GM13977 (cell line): ENCODE measurements around the gene SPACA9.

ENCODE experiments used
- DNase-seq: peaks from one replicate; pipeline ENCODE4 v3.0.0; 2012; ENCODE audit warnings: low spot score
- CTCF ChIP-seq: IDR thresholded peaks from 2 replicates; pipeline ENCODE4 v1.5.1; 2012; ENCODE audit warnings: mild to moderate bottlenecking, control low read depth; ENCODE audit not compliant: insufficient read depth; ENCODE audit errors: extremely low read depth, missing control alignments
- in situ Hi-C: fragments of 300-500 bp; cut with MboI; formaldehyde crosslinking; loops from one replicate; pipeline ENCODE4 v1.12.0; 2022; ENCODE audit warnings: low sequenced_read_pairs, low pct_unique_long_range_greater_than_20kb, mixed read lengths, inconsistent platforms; ENCODE audit not compliant: unreplicated experiment

SPACA9 gene

GRCh38 chr9:132898051-132898450 lies 19.4 kb downstream of the SPACA9 start:
- in situ Hi-C loops: no loop called here
- no peak for DNase-seq
- no peak for TF ChIP-seq CTCF

GRCh38 chr9:132901858-132902831 lies 23.4 kb downstream of the SPACA9 start:
- in situ Hi-C loops: no loop called here
- TF ChIP-seq CTCF: peak; percentile 85
- DNase-seq: peak; percentile 83

- in situ Hi-C loops: no loop called here
- TF ChIP-seq CTCF: no peak
- no peak for DNase-seq
Measured at GRCh38 chr9:132903574-132904492, 25.1 kb downstream of the SPACA9 start.

- no peak for DNase-seq
- in situ Hi-C loops: no loop called here
- no peak for TF ChIP-seq CTCF
Measured at GRCh38 chr9:132905726-132906125, 27.0 kb downstream of the SPACA9 start.

GRCh38 chr9:132908635-132909034 lies 29.9 kb downstream of the SPACA9 start:
- DNase-seq: no peak
- no peak for TF ChIP-seq CTCF
- in situ Hi-C loops: no loop called here

GRCh38 chr9:132909311-132909710 lies 30.6 kb downstream of the SPACA9 start:
- no peak for DNase-seq
- in situ Hi-C loops: no loop called here
- TF ChIP-seq CTCF: no peak
